DOHH2 (cell line): ENCODE measurements around the gene POU4F3.

Experiments
- CTCF ChIP-seq: fragments of 200-600 bp; sonication (generic); IDR thresholded peaks from one replicate; pipeline ENCODE4 v1.5.1; 2014; ENCODE audit warnings: antibody characterized with exemption, mild to moderate bottlenecking, low read depth, low read length; ENCODE audit not compliant: poor library complexity, severe bottlenecking
- EZH2phosphoT487 ChIP-seq: fragments of 200-600 bp; sonication (generic); IDR thresholded peaks from 2 replicates; pipeline ENCODE4 v1.6.1; 2017; ENCODE audit warnings: borderline replicate concordance, mild to moderate bottlenecking, antibody characterized with exemption, low read length, moderate library complexity, mixed read lengths

DNA sequence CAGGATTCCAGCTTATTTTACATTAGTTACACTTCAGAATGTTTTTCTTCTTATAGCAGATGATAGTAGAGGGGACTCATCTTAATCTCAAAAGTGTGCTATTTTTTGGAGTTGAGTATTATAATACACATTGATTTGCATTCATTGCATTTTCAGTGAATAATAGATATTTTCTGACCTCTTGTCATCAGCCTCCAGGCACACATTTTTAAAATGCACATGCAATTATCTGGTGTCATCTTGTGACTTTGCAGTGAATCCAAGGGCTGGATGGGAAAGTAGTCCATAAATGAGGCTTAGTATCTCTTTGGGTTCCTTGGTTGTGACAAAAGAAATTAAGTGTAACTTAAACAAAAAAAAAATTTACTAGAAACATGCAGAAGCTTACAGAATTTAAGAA is 28.1 kb upstream of the POU4F3 start:
- no peak for TF ChIP-seq CTCF
- TF ChIP-seq EZH2phosphoT487 = no peak
